Heart right ventricle (tissue), 16 donors: ENCODE data around the gene CYP27A1. TPM values are rescaled to one million over a fixed set of nuclear protein-coding genes. Genes with fewer than 3 reads are reported as not detected.

Experiments
- ATAC-seq, 8 donors: fragments of 200-7000 bp; cut with Tn5 transposase; one replicate each; pipeline ENCODE4 v1.9.1; 2020; ENCODE audit warnings: mild to moderate bottlenecking in 8 of 8, moderate library complexity in 8 of 8, moderate number of reproducible peaks in 1 of 8
- DNase-seq, 2 donors: peaks; one replicate each; pipeline ENCODE4 v3.0.0-alpha.2; 2020
- H3K27ac ChIP-seq, 10 donors: fragments of 200-600 bp; sonication (generic) in 2 of 10; one replicate each; pipeline versions ENCODE4 v1.5.0 to v1.8.0; 2020 to 2022; ENCODE audit warnings: mild to moderate bottlenecking in 3 of 10
- H3K27me3 ChIP-seq, 7 donors: fragments of 200-600 bp; one replicate each; pipeline ENCODE4 v1.8.0; 2021 to 2022; ENCODE audit warnings: mild to moderate bottlenecking in 2 of 7
- H3K36me3 ChIP-seq, 9 donors: fragments of 200-600 bp; sonication (generic) in 1 of 9; one replicate each; pipeline versions ENCODE4 v1.5.0 to v1.8.0; 2020 to 2022; ENCODE audit warnings: mild to moderate bottlenecking in 2 of 9
- H3K4me1 ChIP-seq, 9 donors: fragments of 200-600 bp; sonication (generic) in 1 of 9; one replicate each; pipeline versions ENCODE4 v1.5.0 to v1.8.0; 2020 to 2022; ENCODE audit warnings: mild to moderate bottlenecking in 4 of 9
- H3K4me3 ChIP-seq, 10 donors: fragments of 200-600 bp; sonication (generic) in 2 of 10; one replicate each; pipeline versions ENCODE4 v1.5.0 to v1.8.0; 2020 to 2022; ENCODE audit warnings: mild to moderate bottlenecking in 7 of 10, moderate library complexity in 2 of 10
- H3K9me3 ChIP-seq, 11 donors: fragments of 200-600 bp in 10 of 11; sonication (generic) in 2 of 11; one replicate each; pipeline versions ENCODE4 v1.5.0 to v1.8.0; 2013 to 2022; ENCODE audit warnings: mild to moderate bottlenecking in 2 of 11, control low read depth in 1 of 11, moderate library complexity in 1 of 11
- WGBS, 2 donors: extraction: QIAGEN DNeasy Blood & Tissue Kit; methylation state at CpG; one replicate each; pipeline ENCODE4 v1.1.7; 2013; ENCODE audit warnings: inconsistent platforms in 1 of 2; 5-methylcytosine and 5-hydroxymethylcytosine counted together
- intact Hi-C, 10 donors: fragments of 100-400 bp; cut with DNase I; formaldehyde crosslinking; loops; one replicate each; pipeline versions ENCODE4 v1.11.1 to v1.14.2; 2022
- polyA plus RNA-seq, 2 donors: library from polyadenylated mRNA; stranded (reverse); fragments of 200-250 nt; gene quantifications; one replicate each; pipeline ENCODE4 v1.2.3, GENCODE V29; 2013
- total RNA-seq, 10 donors: library from RNA; stranded (reverse); fragmentation: NEBNext Ultra II Directional in 3 of 10; extraction: Animal tissue kit (Norgen Biotek cat#: 25700) in 3 of 10; gene quantifications; one replicate each; pipeline versions ENCODE4 v1.2.1 to v1.2.4, GENCODE V29; 2021 to 2023
- TF ChIP-seq, protein P1 (sequence below), 9 donors: fragments of 200-600 bp; sonication (generic) in 2 of 9; IDR thresholded peaks; one replicate each; pipeline versions ENCODE4 v1.5.0 to v1.8.0; 2021 to 2022; ENCODE audit warnings: antibody characterized with exemption in 9 of 9, mild to moderate bottlenecking in 5 of 9, moderate library complexity in 1 of 9
- donor health status: Arrhythmogenic right ventricular cardiomyopathy.
- donor health status: ischemic (EF 13 %, LVEDD 7.1; RV severe dilation, severe dysfunction).
- donor health status: healthy with polysubstance abuse.
- donor health status: DM: no; HTN: yes; CAD: no.
- donor health status: DM: no; HTN: no; CAD: no.
- donor health status: ischemic (EF 25% LVEDD 6.9; RV normal size, moderate dysfunction).
- donor health status: ischemic (EF 25% LVEDD 5.7; RV mildly dilated, moderate dysfunction).
- donor health status: healthy.
- donor health status: DM: yes; HTN: yes; CAD: no.
- donor health status: Ischemic cardiomyopathy.
- donor health status: ischemic (EF 35%, LVEDD 5.7; RV mildly dilated, moderate dysfunction).
- donor health status: nonischemic (EF 11% LVEDD 7.7; RV severe dilation, severe dysfunction).
- donor health status: DM: yes; HTN: yes; CAD: no.
- donor health status: PGD.
- donor health status: ischemic (EF 29% LVEDD 5.4; RV normal size, mild dysfunction).
- donor health status: nonischemic (EF 23%, LVEDD 6.1; RV moderate dilation, normal function).

CYP27A1 gene
- total and polyA plus RNA-seq, 12 donors, result 3.7 to 12.8 (median 7.6) TPM

DNA sequence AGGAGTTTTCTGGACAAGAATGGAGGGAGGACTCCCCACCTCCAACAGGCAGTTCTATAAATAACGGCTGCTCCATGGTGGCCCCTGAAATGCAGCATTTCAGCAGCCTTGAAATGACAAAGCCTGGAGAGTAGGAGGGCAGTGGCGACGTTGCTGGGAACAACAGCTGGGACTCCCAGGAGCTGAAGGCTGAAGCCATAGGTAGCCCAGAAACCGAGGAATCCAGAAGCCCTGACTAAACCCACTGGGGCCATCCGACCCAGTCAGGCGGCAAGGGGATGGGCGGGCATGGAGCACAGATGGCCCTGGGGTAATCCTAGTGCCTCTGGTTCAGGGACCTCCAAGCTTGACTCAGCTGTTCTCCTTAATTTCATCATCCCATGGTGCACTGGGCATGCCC is 40.7 kb downstream of the CYP27A1 start:
- DNase-seq (no peak), ATAC-seq (no peak)
- intact Hi-C loops, result no loop called here
- Histone ChIP-seq H3K27ac (no peak overlapping the region), H3K4me3 (no peak overlapping the region), H3K9me3 (no peaks in the 10 kb centered on the region), H3K27me3 (peaks cover 0 to 5% (median 0%) of the 10 kb centered on the region in 7 donors), H3K4me1 (peaks cover 0 to 5% (median 0%) of the 10 kb centered on the region in 9 donors), H3K36me3 (peaks cover 0 to 28% (median 0%) of the 10 kb centered on the region in 9 donors)
- TF ChIP-seq, protein P1, sequence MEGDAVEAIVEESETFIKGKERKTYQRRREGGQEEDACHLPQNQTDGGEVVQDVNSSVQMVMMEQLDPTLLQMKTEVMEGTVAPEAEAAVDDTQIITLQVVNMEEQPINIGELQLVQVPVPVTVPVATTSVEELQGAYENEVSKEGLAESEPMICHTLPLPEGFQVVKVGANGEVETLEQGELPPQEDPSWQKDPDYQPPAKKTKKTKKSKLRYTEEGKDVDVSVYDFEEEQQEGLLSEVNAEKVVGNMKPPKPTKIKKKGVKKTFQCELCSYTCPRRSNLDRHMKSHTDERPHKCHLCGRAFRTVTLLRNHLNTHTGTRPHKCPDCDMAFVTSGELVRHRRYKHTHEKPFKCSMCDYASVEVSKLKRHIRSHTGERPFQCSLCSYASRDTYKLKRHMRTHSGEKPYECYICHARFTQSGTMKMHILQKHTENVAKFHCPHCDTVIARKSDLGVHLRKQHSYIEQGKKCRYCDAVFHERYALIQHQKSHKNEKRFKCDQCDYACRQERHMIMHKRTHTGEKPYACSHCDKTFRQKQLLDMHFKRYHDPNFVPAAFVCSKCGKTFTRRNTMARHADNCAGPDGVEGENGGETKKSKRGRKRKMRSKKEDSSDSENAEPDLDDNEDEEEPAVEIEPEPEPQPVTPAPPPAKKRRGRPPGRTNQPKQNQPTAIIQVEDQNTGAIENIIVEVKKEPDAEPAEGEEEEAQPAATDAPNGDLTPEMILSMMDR (IDR thresholded peaks at IDR 0.05), result no peak
- WGBS, 2 donors, result 59 to 68% methylated on average over 7 of the region's 7 CpGs

DNA sequence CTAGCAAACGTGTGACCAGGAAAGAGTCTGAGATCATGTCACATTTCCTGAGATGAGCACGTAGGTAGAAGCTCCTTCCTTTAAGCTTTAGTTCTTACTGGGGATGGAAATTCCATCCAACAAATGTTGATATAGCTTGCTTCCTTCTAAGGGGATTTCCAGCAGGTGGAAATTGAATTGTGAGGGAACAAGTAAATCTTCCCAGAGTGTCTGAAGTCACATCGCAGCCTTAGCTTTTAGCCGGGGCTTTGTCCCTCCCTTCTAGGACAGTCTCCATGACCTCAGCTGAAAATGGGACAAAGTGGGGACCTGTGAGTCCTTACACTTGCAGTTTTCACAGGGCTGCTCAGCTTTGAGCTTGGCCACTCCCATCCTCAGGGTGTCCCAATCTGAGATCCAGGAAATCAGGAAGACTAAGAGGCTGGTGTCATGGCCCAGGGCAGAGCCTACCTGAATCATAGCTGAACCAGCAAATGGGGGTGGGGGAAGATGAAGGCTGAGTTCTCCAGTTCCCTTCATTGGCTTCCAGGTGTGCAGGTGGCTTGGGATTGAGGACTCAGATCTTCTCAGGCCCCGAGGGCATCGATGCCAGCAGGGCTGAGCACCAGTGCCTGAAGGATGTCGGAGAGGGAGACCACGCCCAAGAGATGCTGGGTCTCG is 41.4 kb downstream of the CYP27A1 start:
- Histone ChIP-seq H3K27me3 (peaks cover 0 to 12% (median under 1%) of the 10 kb centered on the region in 7 donors), H3K36me3 (peaks cover 0 to 24% (median 0%) of the 10 kb centered on the region in 9 donors), H3K9me3 (no peaks in the 10 kb centered on the region), H3K4me1 (peaks cover 0 to 5% (median 0%) of the 10 kb centered on the region in 9 donors), H3K27ac (no peak overlapping the region), H3K4me3 (no peak overlapping the region)
- DNase-seq (no peak), ATAC-seq (no peak)
- intact Hi-C loops, result no loop called here
- WGBS, 2 donors, result 81 to 82% methylated on average over 9 of the region's 9 CpGs
- TF ChIP-seq, protein P1 (IDR thresholded peaks at IDR 0.05), result no peak

DNA sequence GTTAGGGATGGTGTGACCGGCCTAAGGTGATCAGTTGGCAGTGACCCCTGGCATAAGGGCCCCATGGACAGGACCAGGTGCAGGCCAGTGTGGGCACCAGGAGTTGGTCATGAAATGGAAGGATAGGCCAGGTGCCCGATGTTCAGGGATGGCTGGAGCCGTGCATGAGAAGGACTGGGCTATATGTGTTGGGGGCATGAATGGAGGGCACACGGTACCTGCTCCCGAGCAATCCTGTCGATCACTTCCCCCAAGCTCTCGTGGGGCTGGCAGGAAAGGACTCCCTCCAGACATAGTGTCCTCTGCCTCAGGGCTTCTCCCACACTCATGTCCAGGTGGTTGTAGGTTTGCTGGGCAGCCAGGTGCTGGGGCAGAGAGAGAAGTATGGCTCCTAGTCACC is 42.1 kb downstream of the CYP27A1 start:
- no peak for ATAC-seq
- peaks cover 0 to 14% (median 8%) of the 10 kb centered on the region in 7 donors for H3K27me3 ChIP-seq
- intact Hi-C loops, result no loop called here
- no peaks in the 10 kb centered on the region for H3K9me3 ChIP-seq
- no peak overlapping the region for H3K4me3 ChIP-seq
- peaks cover 0 to 17% (median 0%) of the 10 kb centered on the region in 9 donors for H3K36me3 ChIP-seq
- no peak overlapping the region for H3K27ac ChIP-seq
- peaks cover 0 to 5% (median 0%) of the 10 kb centered on the region in 9 donors for H3K4me1 ChIP-seq
- TF ChIP-seq, protein P1 (IDR thresholded peaks at IDR 0.05), result no peak
- no peak for DNase-seq
- 91 to 95% methylated on average over 7 of the region's 7 CpGs for WGBS, 2 donors

DNA sequence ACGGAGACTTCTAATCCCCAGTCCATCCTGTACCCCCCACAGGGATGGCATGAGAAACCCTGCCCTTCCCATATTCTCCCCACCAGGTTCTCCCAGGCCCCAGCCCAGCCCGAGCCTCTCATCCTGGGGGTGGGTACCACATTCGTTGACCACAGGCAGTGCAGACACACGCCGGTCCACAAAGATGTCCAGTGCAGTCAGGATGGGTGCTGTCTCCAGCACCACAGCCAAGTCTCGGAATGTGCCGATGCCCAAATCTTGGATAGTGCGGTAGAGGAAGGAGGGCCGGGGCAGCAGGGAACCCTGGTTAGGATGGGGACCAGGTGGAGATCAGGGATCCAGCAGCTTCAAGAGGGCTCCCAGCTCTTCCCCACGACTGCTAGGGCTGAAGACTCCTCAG is 44.8 kb downstream of the CYP27A1 start:
- 85 to 93% methylated on average over 10 of the region's 10 CpGs for WGBS, 2 donors

More for the DNA sequence above, 44.8 kb downstream of the CYP27A1 start:
- Histone ChIP-seq H3K27me3 (peaks cover 0 to 24% (median 17%) of the 10 kb centered on the region in 7 donors), H3K9me3 (no peaks in the 10 kb centered on the region), H3K27ac (no peak overlapping the region), H3K4me3 (no peak overlapping the region), H3K4me1 (peaks cover 0 to 14% (median 3%) of the 10 kb centered on the region in 9 donors), H3K36me3 (no peaks in the 10 kb centered on the region)
- intact Hi-C loops, result no loop called here
- DNase-seq (no peak), ATAC-seq (no peak)
- TF ChIP-seq, protein P1 (IDR thresholded peaks at IDR 0.05), result no peak
